GM18870 (cell line): ENCODE measurements around the gene UMOD.
A peak's percentile ranks its signal among the peaks of the same experiment; 100 is the strongest.

Experiments
- ATAC-seq: cut with Tn5 transposase; IDR thresholded peaks from one replicate; pipeline ENCODE4 v1.9.1; 2021; ENCODE audit warnings: moderate library complexity; ENCODE audit not compliant: unreplicated experiment

UMOD gene

GRCh38 chr16:20303012-20303411 is 49.5 kb downstream of the UMOD start:
- ATAC-seq: no peak

GRCh38 chr16:20302389-20302788 is 50.1 kb downstream of the UMOD start:
- ATAC-seq: no peak

- ATAC-seq: no peak
These were observed 50.7 kb downstream of the UMOD start for GRCh38 chr16:20301840-20302239.

GRCh38 chr16:20300312-20301097 is 52.0 kb downstream of the UMOD start:
- ATAC-seq: peak; percentile 63

- ATAC-seq: no peak
These were observed 54.1 kb downstream of the UMOD start for GRCh38 chr16:20298452-20298851.

- ATAC-seq: no peak
These were observed 61.0 kb downstream of the UMOD start for GRCh38 chr16:20291208-20292206.

- ATAC-seq: no peak
These were observed 62.9 kb downstream of the UMOD start for GRCh38 chr16:20289571-20289970.

- no peak for ATAC-seq
These were observed 66.5 kb downstream of the UMOD start for GRCh38 chr16:20285993-20286499.
